Stimulated activated CD4-positive, alpha-beta T cell treated with anti-CD3 and anti-CD28 coated beads, Interleukin-1b, Interleukin-23, amount 100 ng/mL, for 24 hours (primary cell): ENCODE results near the gene IFI16.

Source experiments
- DNase-seq, 4 experiments: peaks; one replicate each; pipeline ENCODE4 v3.0.0-alpha.2; 2020; ENCODE audit warnings: low read depth in 4 of 4, low spot score in 1 of 4

Gene IFI16

GRCh38 chr1:159058751-159059150 lies 49.0 kb downstream of the IFI16 start:
- DNase-seq: no peak

GRCh38 chr1:159065106-159065505 lies 55.4 kb downstream of the IFI16 start:
- DNase-seq: no peak

DNA sequence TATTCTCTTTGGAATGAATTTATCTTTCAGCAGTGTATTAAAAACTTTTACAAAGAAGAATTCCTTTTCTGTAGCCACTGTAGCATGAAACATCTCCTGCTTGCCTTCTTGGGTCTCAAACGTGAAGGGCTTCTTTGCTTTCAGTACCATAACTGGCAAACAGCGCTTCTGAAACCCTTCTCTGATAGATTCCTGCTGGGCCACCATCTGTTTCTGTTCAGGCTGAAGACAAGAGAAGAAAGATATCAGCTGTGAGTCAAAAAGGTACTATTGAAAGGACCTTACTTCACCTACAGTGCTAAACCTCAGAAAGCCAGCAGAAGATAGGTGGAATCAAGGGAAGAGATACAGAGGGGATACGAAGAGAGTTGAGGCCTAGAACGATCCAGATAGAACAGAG lies 56.4 kb downstream of the IFI16 start:
- DNase-seq: no peak

DNA sequence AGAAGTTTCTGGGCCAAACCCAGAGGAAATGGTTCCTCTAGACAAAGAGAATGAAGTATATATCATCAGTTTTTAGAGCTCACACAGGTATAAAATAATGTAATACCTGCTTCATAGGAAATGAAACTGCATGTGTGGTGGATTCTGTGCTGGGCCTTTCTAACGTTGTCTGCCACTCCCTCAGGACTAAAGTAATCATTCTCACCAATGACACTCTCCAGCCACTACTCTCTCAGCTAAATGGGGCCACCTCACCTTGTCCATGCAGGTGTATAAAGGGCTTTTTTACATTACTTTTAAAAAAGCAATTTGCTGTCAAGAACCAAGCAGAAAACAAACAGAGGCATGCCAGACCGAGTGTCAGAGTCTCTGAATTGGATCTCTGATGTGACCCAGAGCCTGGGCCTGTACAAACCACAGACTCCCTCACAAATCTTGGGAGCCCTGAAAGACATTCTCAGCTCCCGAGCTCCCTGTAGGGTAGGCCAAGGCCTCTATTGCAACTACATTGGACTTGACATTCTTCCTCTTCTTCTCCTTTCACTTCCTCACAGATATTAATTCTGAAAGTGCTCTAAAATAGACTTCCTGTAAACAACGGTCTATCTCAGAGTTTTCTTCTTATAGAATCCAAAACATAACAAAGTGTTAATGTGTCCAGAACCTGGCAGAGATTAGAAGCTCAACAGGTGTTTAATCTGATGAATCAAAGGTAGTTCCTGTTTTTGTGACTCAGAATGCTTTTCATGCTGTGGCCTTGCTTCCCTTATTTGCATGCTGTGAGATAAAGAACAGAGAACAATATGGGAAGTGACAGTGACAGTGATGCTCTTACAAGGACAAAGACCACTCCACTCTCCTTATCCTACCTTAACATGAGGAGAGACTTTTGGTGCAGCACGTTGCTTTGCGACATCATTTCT lies 58.3 kb downstream of the IFI16 start:
- no peak for DNase-seq

GRCh38 chr1:159068886-159069285 lies 59.2 kb downstream of the IFI16 start:
- DNase-seq: no peak

GRCh38 chr1:159071970-159072582 lies 62.4 kb downstream of the IFI16 start:
- DNase-seq: no peak

DNA sequence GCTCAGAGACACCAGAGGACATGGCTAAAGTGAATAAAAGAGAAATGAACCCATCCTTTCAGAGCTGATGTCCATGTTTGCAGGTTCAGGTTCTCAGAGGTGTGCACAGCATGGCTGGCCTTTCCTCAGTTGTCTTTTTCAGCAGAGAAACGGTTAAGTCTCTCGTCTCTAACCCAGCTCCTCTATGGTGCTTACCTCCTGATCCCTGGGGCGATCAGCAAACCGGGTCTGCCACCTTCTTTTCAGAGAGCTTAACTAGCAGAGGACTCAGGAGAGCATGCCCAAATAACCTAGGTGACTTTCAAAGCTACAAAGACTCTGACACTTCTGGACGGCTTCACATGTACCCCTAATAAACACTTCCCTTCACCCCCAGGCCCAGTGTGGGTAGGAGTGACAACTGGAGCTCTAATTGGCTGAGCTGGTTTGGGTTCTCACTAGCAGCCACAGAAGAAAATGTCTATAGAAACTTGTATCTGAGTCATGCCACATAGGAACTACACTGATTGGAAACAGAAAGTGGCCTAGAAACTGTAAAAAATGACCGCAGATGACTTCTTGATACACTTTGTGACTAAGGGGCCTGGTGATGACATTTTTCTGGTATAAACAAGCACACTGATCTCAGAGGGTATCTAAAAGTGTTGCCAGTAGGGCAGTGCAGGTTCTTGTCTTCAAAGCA lies 66.9 kb downstream of the IFI16 start, which contains the start of gene AIM2:
TSS of gene AIM2 (minus strand) at position 329 of the 682 bp plus-strand sequence. CDS start 3,267 bp downstream, outside the sequence.
- peak; percentile 14 to 57 (median 30) for DNase-seq

DNA sequence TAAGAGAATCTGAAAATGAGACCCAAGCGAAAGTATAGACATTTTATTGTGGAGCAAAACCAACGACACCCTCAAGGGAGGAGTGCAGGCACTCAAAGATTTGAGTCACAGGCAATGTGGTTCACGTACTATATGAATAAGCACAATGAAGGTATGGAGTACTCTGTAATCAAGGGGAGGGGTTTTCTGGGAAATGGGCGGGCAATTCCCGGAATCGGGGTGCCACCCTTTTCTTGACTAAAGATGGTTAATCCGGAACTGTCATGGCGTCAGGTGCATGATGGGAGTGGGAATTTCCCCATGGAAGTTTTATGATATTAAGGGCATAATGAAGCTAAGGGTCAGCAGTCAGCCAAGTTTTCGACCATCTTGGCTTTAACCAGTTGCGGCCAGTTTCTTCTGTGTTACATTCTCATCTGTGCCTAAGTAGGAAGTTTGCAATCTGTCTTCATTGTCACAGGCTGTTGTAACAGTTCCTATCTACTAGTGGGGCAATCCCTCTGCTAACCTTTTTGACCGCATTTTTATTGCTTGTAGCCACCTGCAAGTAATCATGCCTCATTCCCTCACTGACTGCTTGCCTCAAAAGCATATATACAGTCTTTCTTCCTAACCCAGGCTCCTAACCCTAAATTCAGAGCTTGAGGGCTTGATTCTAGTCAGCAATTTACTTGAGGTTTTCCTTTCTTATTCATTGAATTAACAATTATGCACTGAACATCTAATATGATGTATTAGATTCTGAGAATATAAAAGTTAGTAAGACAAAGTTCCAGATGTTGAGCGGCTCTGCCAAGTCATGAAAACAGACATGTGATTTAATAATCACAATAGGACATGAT lies 67.6 kb downstream of the IFI16 start:
- DNase-seq: peak; percentile 81 to 97 (median 93)

GRCh38 chr1:159079525-159079924 lies 69.8 kb downstream of the IFI16 start:
- DNase-seq: no peak

DNA sequence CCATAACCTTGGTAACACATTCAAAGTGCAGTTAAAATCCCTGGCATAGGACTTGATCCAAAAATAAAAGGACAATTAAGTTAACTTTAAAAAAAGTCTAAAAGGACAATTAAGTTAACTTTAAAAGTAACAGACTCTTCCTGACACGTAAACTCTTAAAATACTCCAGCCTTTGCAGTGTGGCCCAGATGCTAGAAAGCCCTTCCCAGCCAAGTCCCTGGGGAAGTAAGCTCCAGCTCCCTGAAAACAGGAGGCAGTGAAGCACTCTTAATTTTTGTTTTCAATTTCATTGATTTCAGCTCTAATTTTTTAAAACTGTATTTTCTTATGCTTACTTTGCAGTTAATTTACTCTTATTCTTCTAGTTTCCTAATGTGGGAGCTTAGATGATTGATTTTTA lies 71.9 kb downstream of the IFI16 start:
- no peak for DNase-seq

GRCh38 chr1:159083013-159083412 lies 73.3 kb downstream of the IFI16 start:
- no peak for DNase-seq

DNA sequence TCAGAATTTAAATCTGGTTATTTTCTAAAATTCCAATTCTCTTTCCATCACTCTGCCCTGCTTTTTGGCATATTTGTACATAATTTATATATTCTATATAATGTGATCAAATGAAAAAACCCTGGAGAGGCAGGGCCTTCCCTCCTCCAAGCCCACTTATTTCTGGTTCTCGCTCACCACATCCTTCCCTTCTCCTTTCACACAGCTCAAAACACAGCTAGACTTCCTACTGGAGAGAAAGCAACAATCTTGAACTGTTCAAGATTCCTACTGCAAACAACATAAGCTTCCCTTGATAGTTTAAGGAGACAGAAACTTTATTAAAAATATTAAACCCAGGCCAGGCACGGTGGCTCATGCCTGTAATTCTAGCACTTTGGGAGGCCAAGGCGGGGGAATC lies 74.4 kb downstream of the IFI16 start:
- DNase-seq: no peak

GRCh38 chr1:159084867-159085266 lies 75.2 kb downstream of the IFI16 start:
- DNase-seq: no peak

- no peak for DNase-seq
Observed at GRCh38 chr1:159088050-159088449, 78.3 kb downstream of the IFI16 start.

GRCh38 chr1:159088546-159089183 lies 79.0 kb downstream of the IFI16 start:
- no peak for DNase-seq

- no peak for DNase-seq
Observed at GRCh38 chr1:159089184-159089791, 79.6 kb downstream of the IFI16 start.

DNA sequence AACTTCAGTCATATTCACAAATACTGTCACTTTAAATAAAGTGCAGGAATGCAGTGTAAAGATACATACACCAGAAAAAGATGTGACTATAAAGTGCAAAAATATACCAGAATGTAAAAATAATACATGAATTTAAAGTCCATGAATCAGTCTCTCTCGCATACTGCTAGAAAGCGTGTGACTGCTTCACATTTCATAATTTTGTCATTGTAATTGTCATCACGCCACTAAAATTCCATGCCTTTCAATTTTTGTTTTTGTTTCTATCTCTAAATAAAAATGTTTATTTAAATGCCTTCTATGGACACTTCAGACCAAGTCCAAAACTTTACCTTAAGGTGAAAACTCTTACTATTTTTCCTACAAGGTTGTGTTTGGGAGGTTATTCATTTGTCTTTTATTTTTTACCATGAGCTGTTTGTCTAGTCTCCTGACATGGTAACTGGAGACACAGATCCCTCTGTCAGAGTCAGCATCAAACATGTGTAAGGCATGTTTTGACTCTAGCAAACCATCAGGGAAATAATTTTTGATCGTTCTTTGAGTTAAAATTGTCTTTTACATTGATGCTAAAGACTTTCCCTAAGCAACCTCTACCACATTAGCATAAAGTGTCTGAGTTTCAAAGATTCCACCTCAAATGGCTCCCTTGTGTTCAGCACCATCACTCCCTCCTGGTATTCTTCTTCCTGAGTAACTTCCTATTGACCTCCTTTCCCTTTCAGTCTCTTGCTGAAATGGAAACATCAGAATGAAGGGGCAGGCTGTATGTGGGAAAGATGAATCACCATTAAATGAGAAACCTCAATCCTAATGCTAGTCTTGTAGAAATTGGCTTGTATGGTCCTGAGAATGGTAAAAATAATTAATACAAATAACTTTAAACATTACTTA lies 80.8 kb downstream of the IFI16 start:
- no peak for DNase-seq

GRCh38 chr1:159091180-159091560 lies 81.5 kb downstream of the IFI16 start:
- DNase-seq: no peak

DNA sequence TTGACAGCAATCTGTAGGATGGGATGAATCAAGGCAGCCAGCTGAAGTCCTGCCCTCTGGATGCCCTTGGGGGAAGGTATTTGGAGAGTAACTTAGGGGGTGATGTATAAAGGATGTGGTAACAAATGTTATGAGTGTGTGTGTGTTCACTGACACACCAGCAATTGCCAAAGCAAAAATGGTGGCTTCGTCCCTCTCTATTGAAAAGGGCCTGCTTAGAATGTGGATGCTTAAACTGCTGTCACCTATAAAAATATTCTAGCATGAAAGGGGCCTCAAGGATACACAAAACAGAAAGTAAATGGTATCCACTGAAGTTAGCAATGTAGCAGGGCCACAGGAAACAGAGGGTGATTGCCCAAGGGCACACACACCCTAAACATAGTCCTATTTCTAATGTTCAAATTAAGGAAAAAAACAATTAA lies 81.9 kb downstream of the IFI16 start:
- no peak for DNase-seq
